ENCODE data around the gene PALM.
"Not testable (repeated sequence)": the region's sequence is repeated elsewhere in the genome, so short reads cannot be mapped to it uniquely, and the experiment has no call there.

The PALM gene

DNA sequence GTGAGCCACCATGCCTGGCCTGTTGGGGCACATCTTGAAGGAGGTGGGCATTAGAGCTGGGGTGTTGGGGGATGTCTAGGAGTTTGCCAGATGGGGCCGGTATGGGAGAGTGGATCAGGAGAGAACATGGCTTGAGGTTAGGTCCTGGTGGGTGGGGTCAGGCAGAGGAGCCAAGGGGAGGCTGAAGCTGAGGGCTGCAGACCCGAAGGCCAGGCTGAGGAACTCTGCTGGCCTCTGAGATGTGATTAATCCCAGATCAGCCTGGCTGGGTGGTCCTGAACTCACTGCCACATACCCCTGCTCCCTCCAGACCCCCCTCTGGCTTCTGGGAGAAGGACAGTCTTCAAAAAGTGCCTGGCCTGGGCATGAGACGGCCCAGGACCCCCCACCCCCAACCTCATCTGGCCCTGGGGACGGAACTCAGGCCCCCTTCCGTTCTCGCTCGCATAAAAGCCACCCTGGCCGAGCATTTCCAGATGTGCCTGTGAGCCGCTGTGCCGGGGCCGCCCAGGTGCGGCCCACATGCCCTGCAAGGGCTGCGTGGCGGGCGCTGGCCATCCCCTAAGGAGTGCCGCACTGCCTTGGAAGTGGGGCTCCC, 29.8 kb upstream of the PALM start:
- DNase-seq (ENCODE audit: low spot score): no peak

- DNase-seq (ENCODE audit: low spot score): peak; percentile 77
Observed at GRCh38 chr19:679418-680286, 29.1 kb upstream of the PALM start.

- peak; percentile 99 for DNase-seq (ENCODE audit: low spot score)
Observed at GRCh38 chr19:680287-681028, 28.3 kb upstream of the PALM start.

GRCh38 chr19:681029-682019, 27.4 kb upstream of the PALM start:
- DNase-seq (ENCODE audit: low spot score): peak; percentile 95

- DNase-seq (ENCODE audit: low spot score): no peak
Observed at GRCh38 chr19:682678-683320, 25.9 kb upstream of the PALM start.

- no peak for DNase-seq (ENCODE audit: low spot score)
Observed at GRCh38 chr19:685454-685931, 23.2 kb upstream of the PALM start.

- no peak for DNase-seq (ENCODE audit: low spot score)
Observed at GRCh38 chr19:686589-687297, 22.0 kb upstream of the PALM start.

- no peak for DNase-seq (ENCODE audit: low spot score)
Observed at GRCh38 chr19:687569-688166, 21.1 kb upstream of the PALM start.

GRCh38 chr19:688214-688613, 20.5 kb upstream of the PALM start:
- no peak for DNase-seq (ENCODE audit: low spot score)

- DNase-seq (ENCODE audit: low spot score): no peak
Observed at GRCh38 chr19:688992-689391, 19.7 kb upstream of the PALM start.

DNA sequence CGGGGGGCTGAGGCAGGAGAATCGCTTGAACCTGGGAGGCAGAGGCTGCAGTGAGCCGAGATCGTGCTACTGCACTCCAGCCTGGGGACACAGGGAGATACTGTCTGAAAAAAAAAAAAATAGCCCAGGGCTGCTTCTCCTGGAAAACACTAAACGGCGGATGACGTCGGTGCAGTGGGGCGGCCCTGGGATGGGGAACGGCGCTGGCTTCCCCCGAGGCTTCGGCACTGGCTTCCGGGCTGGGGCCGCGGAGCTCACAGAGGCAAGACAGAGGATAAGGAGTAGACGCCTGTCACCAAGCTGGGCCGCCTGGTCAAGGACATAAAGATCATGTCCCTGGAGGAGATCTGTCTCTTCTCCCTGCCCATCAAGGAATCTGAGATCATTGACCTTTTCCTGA, 18.5 kb upstream of the PALM start:
- DNase-seq (ENCODE audit: low spot score): no peak

DNA sequence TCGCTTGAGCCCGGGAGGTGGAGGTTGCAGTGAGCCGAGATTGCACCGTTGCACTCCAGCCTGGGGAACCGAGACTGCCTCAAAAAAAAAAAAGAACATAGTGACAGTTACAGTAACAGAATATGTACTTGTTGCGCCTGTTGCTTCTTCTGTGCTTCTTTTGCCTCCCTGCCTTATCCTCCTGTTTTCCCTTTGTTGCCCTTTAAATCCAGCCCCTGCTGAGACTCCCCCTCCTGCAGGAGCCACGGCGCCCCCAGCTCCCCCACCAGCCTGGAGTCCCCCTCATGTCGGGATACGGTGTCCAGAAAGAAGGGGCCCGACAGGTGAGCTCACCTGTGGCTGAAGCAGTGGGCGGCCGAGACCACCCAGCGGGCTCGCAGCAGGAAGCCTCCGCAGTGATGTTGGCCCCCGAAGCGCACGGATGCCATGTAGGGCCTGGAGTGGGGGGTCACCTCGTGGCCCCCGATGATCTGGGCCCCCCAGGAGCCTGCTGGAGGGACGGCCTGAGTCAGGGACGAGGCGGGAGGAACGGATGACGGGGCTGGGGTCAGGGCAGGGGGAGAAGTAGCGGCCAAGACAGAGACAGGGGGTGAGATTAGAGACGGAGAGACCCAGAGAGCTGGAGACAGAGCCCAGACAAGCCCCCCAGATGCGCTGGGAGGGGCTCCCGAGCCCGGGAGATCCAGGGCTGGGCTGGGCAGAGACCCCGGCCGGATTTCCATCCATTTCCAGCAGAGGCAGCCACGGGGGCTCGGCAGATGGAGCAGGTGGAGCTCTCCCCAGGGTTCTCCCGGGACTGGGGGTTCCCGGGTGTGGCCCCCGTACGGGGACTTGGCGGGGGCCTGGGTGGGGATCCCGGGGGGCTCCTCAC, 14.0 kb upstream of the PALM start:
- no peak for DNase-seq (ENCODE audit: low spot score)

- DNase-seq (ENCODE audit: low spot score): no peak
Observed at GRCh38 chr19:695352-695949, 13.3 kb upstream of the PALM start, which contains the start of gene PRSS57. TSS of gene PRSS57 (minus strand) at chr19:695452. CDS start at chr19:695430, 22 bp downstream.

DNA sequence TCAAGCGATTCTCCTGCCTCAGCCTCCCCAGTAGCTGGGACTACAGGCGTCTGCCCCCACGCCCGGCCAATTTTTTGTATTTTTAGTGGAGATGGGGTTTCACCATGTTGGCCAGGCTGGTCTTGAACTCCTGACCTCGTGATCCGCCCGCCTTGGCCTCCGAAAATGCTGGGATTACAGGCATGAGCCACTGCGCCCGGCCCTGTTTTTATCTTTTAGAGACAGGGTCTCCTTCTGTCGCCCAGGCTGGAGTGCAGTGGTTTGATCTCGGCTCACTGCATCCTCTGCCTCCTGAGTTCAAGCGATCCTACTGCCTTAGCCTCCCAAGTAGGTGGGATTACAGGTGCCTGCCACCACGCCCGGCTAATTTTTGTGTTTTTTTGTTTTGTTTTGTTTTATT, 10.2 kb upstream of the PALM start:
- DNase-seq (ENCODE audit: low spot score): not testable (repeated sequence)

- DNase-seq (ENCODE audit: low spot score): not testable (repeated sequence)
Observed at GRCh38 chr19:699885-700284, 8.8 kb upstream of the PALM start.

GRCh38 chr19:702847-703246, 5.9 kb upstream of the PALM start:
- DNase-seq (ENCODE audit: low spot score): not testable (repeated sequence)

GRCh38 chr19:703329-703650, 5.4 kb upstream of the PALM start:
- DNase-seq (ENCODE audit: low spot score): no peak

GRCh38 chr19:703651-704446, 4.9 kb upstream of the PALM start:
- peak; percentile 75 for DNase-seq (ENCODE audit: low spot score)
